SK-N-SH (cell line): ENCODE data around the gene MYH10. TPM values are rescaled to one million over a fixed set of nuclear protein-coding genes. Genes with fewer than 3 reads are reported as not detected.

ENCODE experiments used
- CTCF ChIA-PET: fragments of 300-600, 350-600 bp; formaldehyde crosslinking; extraction: SDS; loops from one replicate; lab custom pipeline; 2021; lab: Yijun Ruan, JAX
- POLR2A ChIA-PET: fragments of 350-600 bp; sonication (Branson Sonifier 250); formaldehyde crosslinking; extraction: SDS; loops from one replicate; lab custom pipeline; 2020; ENCODE audit warnings: antibody characterized with exemption, inconsistent platforms; lab: Yijun Ruan, JAX
- DNase-seq: peaks from one replicate; pipeline ENCODE4 v3.0.0; 2012
- H2AFZ ChIP-seq: fragments of 200-600 bp; sonication (generic); 2 replicates; pipeline ENCODE4 v1.8.1; 2016; ENCODE audit warnings: antibody characterized with exemption, mild to moderate bottlenecking, low read depth
- H3F3A ChIP-seq: fragments of 200-600 bp; sonication (generic); replicated peaks from 2 replicates; pipeline ENCODE3; 2016; ENCODE audit warnings: antibody characterized with exemption, mild to moderate bottlenecking; ENCODE audit not compliant: insufficient read depth
- H3K27ac ChIP-seq, 2 experiments: fragments of 200-500 bp in 1 of 2; fragments of 200-600 bp in 1 of 2; sonication (Bioruptor generic) in 1 of 2; sonication (generic), shearing (Covaris generic) in 1 of 2; 2 replicates each; pipeline versions ENCODE4 v1.5.1 to v1.6.1; 2014 to 2016; ENCODE audit warnings: low read depth in 2 of 2, inconsistent platforms in 1 of 2, low read length in 1 of 2, mild to moderate bottlenecking in 1 of 2, mixed read lengths in 1 of 2
- H3K27me3 ChIP-seq: fragments of 200-600 bp; sonication (generic), shearing (Covaris generic); 2 replicates; pipeline ENCODE4 v1.6.1; 2016; ENCODE audit warnings: mixed run types; ENCODE audit not compliant: insufficient read depth
- H3K36me3 ChIP-seq, 2 experiments: fragments of 200-500 bp in 1 of 2; fragments of 200-600 bp in 1 of 2; sonication (Bioruptor generic) in 1 of 2; sonication (generic) in 1 of 2; replicated peaks in 1 of 2; 2 replicates each; pipeline versions ENCODE3 to v1.5.1; 2014 to 2016; ENCODE audit warnings: low read length in 1 of 2, mild to moderate bottlenecking in 1 of 2; ENCODE audit not compliant: insufficient read depth in 2 of 2, control insufficient read depth in 1 of 2
- H3K4me1 ChIP-seq, 2 experiments: fragments of 200-500 bp in 1 of 2; fragments of 200-600 bp in 1 of 2; sonication (Bioruptor generic) in 1 of 2; sonication (generic), shearing (Covaris generic) in 1 of 2; 2 replicates each; pipeline versions ENCODE4 v1.5.1 to v1.6.1; 2014 to 2016; ENCODE audit warnings: low read depth in 1 of 2, low read length in 1 of 2, mixed run types in 1 of 2; ENCODE audit not compliant: insufficient read depth in 2 of 2, control insufficient read depth in 1 of 2
- H3K4me2 ChIP-seq: fragments of 200-600 bp; sonication (generic), shearing (Covaris generic); 2 replicates; pipeline ENCODE4 v1.6.1; 2017; ENCODE audit warnings: mixed run types
- H3K4me3 ChIP-seq, 2 experiments: fragments of 200-500 bp in 1 of 2; fragments of 200-600 bp in 1 of 2; sonication (Bioruptor generic) in 1 of 2; sonication (generic), shearing (Covaris generic) in 1 of 2; 2 replicates each; pipeline versions ENCODE4 v1.5.1 to v1.8.1; 2014 to 2016; ENCODE audit warnings: low read depth in 2 of 2, inconsistent platforms in 1 of 2, low read length in 1 of 2, mild to moderate bottlenecking in 1 of 2, mixed read lengths in 1 of 2, moderate library complexity in 1 of 2
- H3K79me2 ChIP-seq: fragments of 200-600 bp; sonication (generic); 2 replicates; pipeline ENCODE4 v1.8.1; 2017; ENCODE audit warnings: mild to moderate bottlenecking; ENCODE audit not compliant: insufficient read depth
- H3K9ac ChIP-seq: fragments of 200-600 bp; sonication (generic); 2 replicates; pipeline ENCODE4 v1.6.1; 2017; ENCODE audit warnings: mixed run types
- H3K9me2 ChIP-seq: fragments of 200-600 bp; sonication (generic); 2 replicates; pipeline ENCODE4 v1.6.1; 2017; ENCODE audit warnings: mixed run types
- H3K9me3 ChIP-seq: fragments of 200-600 bp; sonication (generic); 2 replicates; pipeline ENCODE4 v1.6.1; 2017; ENCODE audit warnings: mixed run types, mild to moderate bottlenecking, moderate library complexity
- H4K20me1 ChIP-seq: fragments of 200-600 bp; sonication (generic); 2 replicates; pipeline ENCODE4 v1.6.1; 2017; ENCODE audit warnings: mild to moderate bottlenecking, mixed run types; ENCODE audit not compliant: insufficient read depth
- CHD2 ChIP-seq: fragments of 150-350 bp; IDR thresholded peaks from 2 replicates; pipeline ENCODE4 v1.6.1; 2018; ENCODE audit warnings: low read length; ENCODE audit not compliant: partially characterized antibody
- FOXJ3 ChIP-seq: sonication (generic); formaldehyde crosslinking; IDR thresholded peaks from 2 replicates; pipeline ENCODE4 v1.5.1; 2020; ENCODE audit warnings: mild to moderate bottlenecking, missing genetic modification reagents
- GABPA ChIP-seq: IDR thresholded peaks from 2 replicates; pipeline ENCODE4 v1.4.0; 2012; ENCODE audit warnings: low read depth, mild to moderate bottlenecking
- JUND ChIP-seq: IDR thresholded peaks from 2 replicates; pipeline ENCODE4 v1.4.0; 2012
- POLR2AphosphoS5 ChIP-seq: IDR thresholded peaks from 2 replicates; pipeline ENCODE4 v1.6.1; 2012; ENCODE audit warnings: low read depth, low read length
- REST ChIP-seq: IDR thresholded peaks from 2 replicates; pipeline ENCODE4 v1.6.1; 2012; ENCODE audit warnings: mild to moderate bottlenecking, low read depth, low read length, moderate library complexity
- SMC3 ChIP-seq: IDR thresholded peaks from 2 replicates; pipeline ENCODE4 v1.6.1; 2012; ENCODE audit warnings: low read depth, low read length, improper control_type of control experiment
- YY1 ChIP-seq: IDR thresholded peaks from 2 replicates; pipeline ENCODE4 v1.4.0; 2012; ENCODE audit warnings: low read depth, mild to moderate bottlenecking
- ZBTB33 ChIP-seq: IDR thresholded peaks from 2 replicates; pipeline ENCODE4 v1.4.0; 2012; ENCODE audit warnings: low read depth, borderline replicate concordance
- WGBS: methylation state at CpG from one replicate; pipeline ENCODE4 v1.1.6; 2017; ENCODE audit warnings: low lambda C conversion rate; 5-methylcytosine and 5-hydroxymethylcytosine counted together
- polyA plus RNA-seq, 3 experiments: library from polyadenylated mRNA; depleted of rRNA; stranded (reverse); fragments of >200 nt; gene quantifications; 2 replicates each; pipeline ENCODE4 v1.2.3, GENCODE V29; 2012
- TF ChIP-seq, protein P1 (sequence below): IDR thresholded peaks from 2 replicates; pipeline ENCODE4; 2012
- TF ChIP-seq, protein P2 (sequence below): IDR thresholded peaks from 2 replicates; pipeline ENCODE4 v1.4.0; 2012; ENCODE audit warnings: low read depth

The MYH10 gene
- polyA plus RNA-seq, 1 of the 3 experiments (the other 2 are of a cell fraction), result 64.2 TPM

- no peaks in the 10 kb centered on the region for H3K9me2 ChIP-seq
- POLR2A ChIA-PET, result no interaction called here
- H3K4me1 ChIP-seq, result peaks cover 0 to 12% of the 10 kb centered on the region in 2 experiments; a peak in 1 of 4 replicates
- H3K9ac ChIP-seq, result no peak overlapping the region
- no peaks in the 10 kb centered on the region for H3K9me3 ChIP-seq
- H3K27me3 ChIP-seq, result no peaks in the 10 kb centered on the region
- H3K36me3 ChIP-seq, result peaks cover 21 to 54% of the 10 kb centered on the region in 2 experiments
- whole genome bisulfite sequencing, result 87% methylated on average over 4 of the region's 4 CpGs
- H3K27ac ChIP-seq, result no peak overlapping the region
- TF ChIP-seq ZBTB33 (no peak), GABPA (no peak), REST (no peak), POLR2AphosphoS5 (no peak), YY1 (no peak), FOXJ3 (CRISPR knock-in tag) (no peak), CHD2 (no peak), SMC3 (no peak), JUND (no peak)
- TF ChIP-seq, protein P1, sequence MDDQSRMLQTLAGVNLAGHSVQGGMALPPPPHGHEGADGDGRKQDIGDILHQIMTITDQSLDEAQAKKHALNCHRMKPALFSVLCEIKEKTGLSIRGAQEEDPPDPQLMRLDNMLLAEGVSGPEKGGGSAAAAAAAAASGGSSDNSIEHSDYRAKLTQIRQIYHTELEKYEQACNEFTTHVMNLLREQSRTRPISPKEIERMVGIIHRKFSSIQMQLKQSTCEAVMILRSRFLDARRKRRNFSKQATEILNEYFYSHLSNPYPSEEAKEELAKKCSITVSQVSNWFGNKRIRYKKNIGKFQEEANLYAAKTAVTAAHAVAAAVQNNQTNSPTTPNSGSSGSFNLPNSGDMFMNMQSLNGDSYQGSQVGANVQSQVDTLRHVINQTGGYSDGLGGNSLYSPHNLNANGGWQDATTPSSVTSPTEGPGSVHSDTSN, result no peak
- TF ChIP-seq, protein P2, sequence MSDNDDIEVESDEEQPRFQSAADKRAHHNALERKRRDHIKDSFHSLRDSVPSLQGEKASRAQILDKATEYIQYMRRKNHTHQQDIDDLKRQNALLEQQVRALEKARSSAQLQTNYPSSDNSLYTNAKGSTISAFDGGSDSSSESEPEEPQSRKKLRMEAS, result no peak
- H3K4me3 ChIP-seq, result no peak overlapping the region
- H3K4me2 ChIP-seq, result no peak overlapping the region
- CTCF ChIA-PET, result interaction anchor here (1.1 kb wide), 1 partner anchor 13 kb away, joined by 3 read pairs; no protein-coding TSS in a partner anchor
- H3K79me2 ChIP-seq, result peaks cover 99% of the 10 kb centered on the region
- no peak for DNase-seq
- H2AFZ ChIP-seq, result no peak overlapping the region
- peaks cover 15% of the 10 kb centered on the region for H3F3A ChIP-seq
- H4K20me1 ChIP-seq, result peaks cover 32% of the 10 kb centered on the region
Observed at GRCh38 chr17:8622191-8622590, 8.3 kb downstream of the MYH10 start.
